Endothelial cell (in vitro differentiated cells): ENCODE data around the gene TENM3. TPM values are rescaled to one million over a fixed set of nuclear protein-coding genes. Genes with fewer than 3 reads are reported as not detected.

Source experiments
- DNase-seq: peaks from one replicate; pipeline ENCODE4 v3.0.0; 2021; ENCODE audit warnings: low spot score
- H3K27ac Mint-ChIP-seq: one replicate; pipeline ENCODE4 v1.8.0; 2021; ENCODE audit warnings: mixed read lengths, inconsistent platforms; ENCODE audit not compliant: unreplicated experiment
- H3K27me3 Mint-ChIP-seq: one replicate; pipeline ENCODE4 v1.8.0; 2021; ENCODE audit warnings: mild to moderate bottlenecking, moderate library complexity, mixed read lengths, inconsistent platforms; ENCODE audit not compliant: unreplicated experiment
- H3K36me3 Mint-ChIP-seq: one replicate; pipeline ENCODE4 v1.8.0; 2021; ENCODE audit warnings: mild to moderate bottlenecking, low read depth, mixed read lengths, inconsistent platforms; ENCODE audit not compliant: unreplicated experiment
- H3K4me1 Mint-ChIP-seq: one replicate; pipeline ENCODE4 v1.8.0; 2021; ENCODE audit warnings: mild to moderate bottlenecking, mixed read lengths, inconsistent platforms; ENCODE audit not compliant: unreplicated experiment
- H3K4me3 Mint-ChIP-seq: one replicate; pipeline ENCODE4 v1.8.0; 2021; ENCODE audit warnings: mild to moderate bottlenecking, mixed read lengths, inconsistent platforms; ENCODE audit not compliant: unreplicated experiment
- H3K9me3 Mint-ChIP-seq: one replicate; pipeline ENCODE4 v1.8.0; 2021; ENCODE audit warnings: mixed read lengths, inconsistent platforms; ENCODE audit not compliant: unreplicated experiment
- total RNA-seq: library from RNA; stranded (reverse); fragmentation: NEBNext Ultra II Directional; extraction: Animal tissue kit (Norgen Biotek cat#: 25700); gene quantifications from one replicate; pipeline ENCODE4 v1.2.1, GENCODE V29; 2021; ENCODE audit not compliant: unreplicated experiment
- TF ChIP-seq, protein P1 (sequence below): fragments of 200-600 bp; sonication (generic); IDR thresholded peaks from one replicate; pipeline ENCODE4 v1.5.0; 2021; ENCODE audit warnings: antibody characterized with exemption; ENCODE audit not compliant: unreplicated experiment

Gene TENM3
- total RNA-seq, 1 donor from 2014 or later: 29.7 TPM

DNA sequence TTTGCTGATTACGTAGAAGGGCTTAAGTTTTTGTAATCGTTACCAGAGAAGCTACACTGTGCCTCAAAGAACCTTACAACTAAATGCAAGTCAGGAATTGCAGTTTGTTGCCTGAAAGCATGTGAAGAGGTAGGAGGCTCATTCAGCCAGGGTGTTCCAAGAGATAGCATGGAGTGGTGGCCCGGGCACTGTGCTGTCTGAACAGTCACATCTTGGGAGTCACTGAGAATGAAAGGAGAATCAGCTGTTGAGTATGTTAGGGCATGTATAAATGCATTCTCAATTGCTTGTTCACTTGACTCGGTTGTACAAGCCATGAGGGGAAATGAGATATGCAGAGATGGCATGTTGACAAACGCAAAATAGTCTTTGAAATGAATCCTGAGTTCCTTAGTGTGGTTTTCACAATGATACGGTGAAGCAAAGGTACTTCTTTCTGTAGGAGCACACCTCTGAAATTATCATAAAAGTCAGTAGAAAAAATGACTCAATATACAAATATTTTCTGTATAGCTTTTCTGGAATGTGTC lies 513.0 kb downstream of the TENM3 start:
- no peaks in the 10 kb centered on the region for H3K9me3 Mint-ChIP-seq
- H3K4me3 Mint-ChIP-seq: no peak overlapping the region
- TF ChIP-seq, protein P1, sequence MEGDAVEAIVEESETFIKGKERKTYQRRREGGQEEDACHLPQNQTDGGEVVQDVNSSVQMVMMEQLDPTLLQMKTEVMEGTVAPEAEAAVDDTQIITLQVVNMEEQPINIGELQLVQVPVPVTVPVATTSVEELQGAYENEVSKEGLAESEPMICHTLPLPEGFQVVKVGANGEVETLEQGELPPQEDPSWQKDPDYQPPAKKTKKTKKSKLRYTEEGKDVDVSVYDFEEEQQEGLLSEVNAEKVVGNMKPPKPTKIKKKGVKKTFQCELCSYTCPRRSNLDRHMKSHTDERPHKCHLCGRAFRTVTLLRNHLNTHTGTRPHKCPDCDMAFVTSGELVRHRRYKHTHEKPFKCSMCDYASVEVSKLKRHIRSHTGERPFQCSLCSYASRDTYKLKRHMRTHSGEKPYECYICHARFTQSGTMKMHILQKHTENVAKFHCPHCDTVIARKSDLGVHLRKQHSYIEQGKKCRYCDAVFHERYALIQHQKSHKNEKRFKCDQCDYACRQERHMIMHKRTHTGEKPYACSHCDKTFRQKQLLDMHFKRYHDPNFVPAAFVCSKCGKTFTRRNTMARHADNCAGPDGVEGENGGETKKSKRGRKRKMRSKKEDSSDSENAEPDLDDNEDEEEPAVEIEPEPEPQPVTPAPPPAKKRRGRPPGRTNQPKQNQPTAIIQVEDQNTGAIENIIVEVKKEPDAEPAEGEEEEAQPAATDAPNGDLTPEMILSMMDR: no peak
- peaks cover 2% of the 10 kb centered on the region for H3K27me3 Mint-ChIP-seq
- H3K27ac Mint-ChIP-seq: no peak overlapping the region
- no peak for DNase-seq
- H3K4me1 Mint-ChIP-seq: peaks cover 4% of the 10 kb centered on the region
- no peaks in the 10 kb centered on the region for H3K36me3 Mint-ChIP-seq

DNA sequence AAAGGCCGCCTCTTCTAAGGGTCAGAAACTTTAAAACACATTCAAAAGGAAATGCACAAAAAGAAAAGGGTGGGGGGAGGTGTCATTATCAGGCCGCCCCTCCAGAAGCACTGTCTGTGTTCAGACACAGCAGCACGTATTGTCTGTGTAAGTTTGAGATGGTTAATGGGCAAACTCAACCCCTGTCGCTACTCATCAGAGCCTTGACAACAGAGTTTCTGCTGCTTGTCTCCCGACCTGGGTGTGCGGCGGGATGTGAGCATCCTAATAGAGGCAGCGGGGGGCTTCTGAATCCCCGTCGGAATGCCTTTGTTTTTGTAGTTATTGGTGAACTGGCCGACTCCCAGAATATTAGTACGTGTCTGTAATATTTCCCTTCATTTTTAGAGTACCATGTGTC lies 515.1 kb downstream of the TENM3 start:
- Mint-ChIP-seq H3K36me3 (no peaks in the 10 kb centered on the region), H3K4me3 (no peak overlapping the region), H3K4me1 (peaks cover 4% of the 10 kb centered on the region), H3K27me3 (peaks cover 3% of the 10 kb centered on the region), H3K27ac (no peak overlapping the region), H3K9me3 (no peaks in the 10 kb centered on the region)
- no peak for DNase-seq
- TF ChIP-seq, protein P1: no peak

DNA sequence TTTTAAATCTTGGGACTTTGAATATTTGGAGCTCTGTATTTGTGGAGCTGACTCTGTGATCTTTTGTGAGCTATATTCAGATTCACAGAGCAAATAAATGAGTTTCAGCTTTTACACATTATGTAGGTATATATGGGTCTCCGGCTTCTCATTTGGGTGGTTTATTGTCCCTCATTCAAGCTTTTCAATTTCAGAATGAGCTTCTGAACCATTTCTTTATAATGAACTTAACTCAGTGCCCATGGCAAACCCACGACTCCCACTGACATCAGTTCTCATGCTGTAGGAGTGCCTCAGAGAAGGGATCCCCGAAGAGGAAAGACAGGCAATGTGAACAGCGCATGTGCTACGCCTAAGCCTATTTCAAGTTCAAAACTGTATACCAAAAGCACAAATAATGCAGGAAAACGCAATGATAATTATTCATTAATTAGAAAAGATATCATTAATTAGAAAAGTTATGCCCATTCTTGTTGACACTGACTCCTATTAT lies 517.4 kb downstream of the TENM3 start:
- Mint-ChIP-seq H3K9me3 (no peaks in the 10 kb centered on the region), H3K27me3 (peaks cover 5% of the 10 kb centered on the region), H3K27ac (no peak overlapping the region), H3K4me1 (peaks cover 20% of the 10 kb centered on the region), H3K36me3 (no peaks in the 10 kb centered on the region), H3K4me3 (no peak overlapping the region)
- TF ChIP-seq, protein P1: no peak
- DNase-seq: no peak

DNA sequence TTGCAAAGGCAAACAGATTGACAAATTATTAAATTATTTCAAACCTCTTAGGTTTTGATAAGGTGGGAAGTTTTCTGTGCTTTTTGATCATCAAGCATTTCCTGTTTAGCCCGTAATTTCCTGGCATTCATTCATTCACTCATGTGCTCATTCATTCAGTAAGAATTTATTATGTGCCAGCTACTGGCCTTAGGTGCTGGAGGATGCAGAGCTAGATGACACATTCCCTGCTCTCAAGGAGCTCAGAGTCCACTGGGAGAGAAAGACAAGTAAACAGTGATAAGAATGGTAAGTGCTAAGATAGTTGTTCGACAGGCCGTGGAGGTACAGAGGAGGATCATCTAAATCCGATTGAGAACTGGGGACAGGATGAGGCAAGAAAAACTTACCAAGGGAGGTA lies 520.9 kb downstream of the TENM3 start:
- Mint-ChIP-seq H3K27ac (no peak overlapping the region), H3K27me3 (peaks cover 5% of the 10 kb centered on the region), H3K9me3 (no peaks in the 10 kb centered on the region), H3K4me1 (peaks cover 16% of the 10 kb centered on the region), H3K36me3 (no peaks in the 10 kb centered on the region), H3K4me3 (no peak overlapping the region)
- TF ChIP-seq, protein P1: no peak
- DNase-seq: no peak

DNA sequence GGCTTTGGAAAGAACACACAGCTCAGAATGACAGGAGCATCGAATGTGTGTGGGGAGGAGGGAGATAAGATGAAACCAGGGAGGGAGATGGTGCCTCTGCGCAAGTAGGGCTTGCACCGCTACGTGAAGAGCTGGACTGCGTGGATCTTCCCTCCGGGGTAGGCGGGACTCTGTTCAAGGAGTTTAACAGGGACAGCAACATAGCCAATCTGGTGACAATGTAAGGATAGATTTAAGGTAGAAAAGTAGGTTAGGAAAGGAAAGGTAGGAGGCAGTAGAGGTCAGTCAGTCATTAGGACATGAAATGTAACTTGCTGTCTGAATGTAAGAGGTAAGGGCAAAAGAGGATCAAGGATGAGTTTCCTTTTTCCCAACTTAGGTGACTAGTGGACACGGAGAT lies 521.4 kb downstream of the TENM3 start:
- Mint-ChIP-seq H3K27ac (peak overlapping the region; percentile 50), H3K36me3 (no peaks in the 10 kb centered on the region), H3K27me3 (peaks cover 5% of the 10 kb centered on the region), H3K4me3 (peak overlapping the region; percentile 26), H3K9me3 (no peaks in the 10 kb centered on the region), H3K4me1 (peaks cover 16% of the 10 kb centered on the region)
- DNase-seq: no peak
- TF ChIP-seq, protein P1: no peak
